ENCODE measurements around the gene HOXA3. TPM values are rescaled to one million over a fixed set of nuclear protein-coding genes. Genes with fewer than 3 reads are reported as not detected.
A peak's percentile ranks its signal among the peaks of the same experiment; 100 is the strongest.

The HOXA3 gene
- total RNA-seq, 1 donor from 2014 or later: 209 TPM

DNA sequence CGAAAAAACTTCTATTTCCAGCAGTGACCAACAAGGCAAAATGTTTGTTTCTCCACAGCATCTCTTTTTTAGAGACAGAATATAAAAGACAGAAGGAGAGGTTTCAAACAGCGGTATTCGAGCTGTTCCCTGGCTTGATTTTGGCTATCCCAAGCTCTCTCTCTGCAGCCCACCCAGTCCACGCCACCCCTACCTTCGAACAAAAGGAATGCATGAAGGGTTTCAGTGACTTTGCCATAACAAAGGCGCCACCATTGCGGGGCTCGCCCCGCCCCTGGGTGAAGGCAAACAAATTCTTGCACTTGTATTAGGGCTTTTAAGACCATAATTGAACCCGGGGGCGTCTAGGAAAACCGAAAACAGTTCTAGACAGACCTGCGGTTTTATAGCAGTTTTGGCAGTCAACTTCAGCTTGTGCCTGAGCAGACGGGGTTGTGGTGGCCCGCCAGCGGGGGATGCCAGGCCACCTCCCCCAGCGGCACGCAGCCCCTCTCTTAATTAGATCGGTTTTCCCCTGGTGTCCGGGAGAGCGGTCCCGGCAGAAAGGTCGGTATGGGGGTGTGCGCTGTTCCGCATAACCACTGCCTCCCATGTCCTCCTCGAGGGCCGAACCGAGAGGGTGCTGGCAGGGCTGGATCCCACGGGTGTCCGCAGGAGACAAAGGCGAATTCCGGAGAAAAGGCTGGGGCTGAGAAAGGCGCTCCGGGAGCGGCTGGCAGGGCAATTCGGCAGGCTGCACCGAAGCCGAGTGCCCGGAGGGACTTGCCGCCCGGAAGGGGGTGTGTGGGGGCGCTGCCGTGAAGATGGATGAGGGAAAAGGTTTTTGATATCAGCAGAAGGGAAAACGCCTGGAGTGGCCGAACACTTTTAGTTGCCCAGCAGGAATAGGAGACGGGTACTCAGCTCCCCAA is 35.3 kb upstream of the HOXA3 start:
- peaks cover 97% of the 10 kb centered on the region for H3K27me3 Mint-ChIP-seq (ENCODE audit: low read depth)
- no peaks in the 10 kb centered on the region for H3K9me3 Mint-ChIP-seq
- peaks cover 59% of the 10 kb centered on the region for H3K4me1 Mint-ChIP-seq
- TF ChIP-seq, protein P1, sequence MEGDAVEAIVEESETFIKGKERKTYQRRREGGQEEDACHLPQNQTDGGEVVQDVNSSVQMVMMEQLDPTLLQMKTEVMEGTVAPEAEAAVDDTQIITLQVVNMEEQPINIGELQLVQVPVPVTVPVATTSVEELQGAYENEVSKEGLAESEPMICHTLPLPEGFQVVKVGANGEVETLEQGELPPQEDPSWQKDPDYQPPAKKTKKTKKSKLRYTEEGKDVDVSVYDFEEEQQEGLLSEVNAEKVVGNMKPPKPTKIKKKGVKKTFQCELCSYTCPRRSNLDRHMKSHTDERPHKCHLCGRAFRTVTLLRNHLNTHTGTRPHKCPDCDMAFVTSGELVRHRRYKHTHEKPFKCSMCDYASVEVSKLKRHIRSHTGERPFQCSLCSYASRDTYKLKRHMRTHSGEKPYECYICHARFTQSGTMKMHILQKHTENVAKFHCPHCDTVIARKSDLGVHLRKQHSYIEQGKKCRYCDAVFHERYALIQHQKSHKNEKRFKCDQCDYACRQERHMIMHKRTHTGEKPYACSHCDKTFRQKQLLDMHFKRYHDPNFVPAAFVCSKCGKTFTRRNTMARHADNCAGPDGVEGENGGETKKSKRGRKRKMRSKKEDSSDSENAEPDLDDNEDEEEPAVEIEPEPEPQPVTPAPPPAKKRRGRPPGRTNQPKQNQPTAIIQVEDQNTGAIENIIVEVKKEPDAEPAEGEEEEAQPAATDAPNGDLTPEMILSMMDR (IDR thresholded peaks at IDR 0.05; ENCODE audit: unreplicated experiment): no peak
- H3K36me3 Mint-ChIP-seq: no peaks in the 10 kb centered on the region
- peak overlapping the region; percentile 95 for H3K27ac Mint-ChIP-seq
- H3K4me3 Mint-ChIP-seq: peak overlapping the region; percentile 61
- DNase-seq (ENCODE audit: low spot score in 2 of 2, unreplicated experiment in 2 of 2): peak in 1 of 2 experiments; percentile 41

GRCh38 chr7:27186668-27187474 is 34.5 kb upstream of the HOXA3 start:
- no peaks in the 10 kb centered on the region for H3K9me3 Mint-ChIP-seq
- H3K4me1 Mint-ChIP-seq: peaks cover 57% of the 10 kb centered on the region
- TF ChIP-seq, protein P1 (IDR thresholded peaks at IDR 0.05; ENCODE audit: unreplicated experiment): no peak
- peak overlapping the region; percentile 73 for H3K4me3 Mint-ChIP-seq
- H3K27ac Mint-ChIP-seq: peak overlapping the region; percentile 95
- H3K27me3 Mint-ChIP-seq (ENCODE audit: low read depth): peaks cover 99% of the 10 kb centered on the region
- DNase-seq (ENCODE audit: low spot score in 2 of 2, unreplicated experiment in 2 of 2): no peak
- no peaks in the 10 kb centered on the region for H3K36me3 Mint-ChIP-seq

GRCh38 chr7:27185854-27186667 is 33.7 kb upstream of the HOXA3 start:
- TF ChIP-seq, protein P1 (IDR thresholded peaks at IDR 0.05; ENCODE audit: unreplicated experiment): no peak
- no peaks in the 10 kb centered on the region for H3K36me3 Mint-ChIP-seq
- peak overlapping the region; percentile 73 for H3K4me3 Mint-ChIP-seq
- peak in 1 of 2 experiments; percentile 46 for DNase-seq (ENCODE audit: low spot score in 2 of 2, unreplicated experiment in 2 of 2)
- peaks cover 56% of the 10 kb centered on the region for H3K4me1 Mint-ChIP-seq
- peaks cover 99% of the 10 kb centered on the region for H3K27me3 Mint-ChIP-seq (ENCODE audit: low read depth)
- no peaks in the 10 kb centered on the region for H3K9me3 Mint-ChIP-seq
- H3K27ac Mint-ChIP-seq: peak overlapping the region; percentile 93

DNA sequence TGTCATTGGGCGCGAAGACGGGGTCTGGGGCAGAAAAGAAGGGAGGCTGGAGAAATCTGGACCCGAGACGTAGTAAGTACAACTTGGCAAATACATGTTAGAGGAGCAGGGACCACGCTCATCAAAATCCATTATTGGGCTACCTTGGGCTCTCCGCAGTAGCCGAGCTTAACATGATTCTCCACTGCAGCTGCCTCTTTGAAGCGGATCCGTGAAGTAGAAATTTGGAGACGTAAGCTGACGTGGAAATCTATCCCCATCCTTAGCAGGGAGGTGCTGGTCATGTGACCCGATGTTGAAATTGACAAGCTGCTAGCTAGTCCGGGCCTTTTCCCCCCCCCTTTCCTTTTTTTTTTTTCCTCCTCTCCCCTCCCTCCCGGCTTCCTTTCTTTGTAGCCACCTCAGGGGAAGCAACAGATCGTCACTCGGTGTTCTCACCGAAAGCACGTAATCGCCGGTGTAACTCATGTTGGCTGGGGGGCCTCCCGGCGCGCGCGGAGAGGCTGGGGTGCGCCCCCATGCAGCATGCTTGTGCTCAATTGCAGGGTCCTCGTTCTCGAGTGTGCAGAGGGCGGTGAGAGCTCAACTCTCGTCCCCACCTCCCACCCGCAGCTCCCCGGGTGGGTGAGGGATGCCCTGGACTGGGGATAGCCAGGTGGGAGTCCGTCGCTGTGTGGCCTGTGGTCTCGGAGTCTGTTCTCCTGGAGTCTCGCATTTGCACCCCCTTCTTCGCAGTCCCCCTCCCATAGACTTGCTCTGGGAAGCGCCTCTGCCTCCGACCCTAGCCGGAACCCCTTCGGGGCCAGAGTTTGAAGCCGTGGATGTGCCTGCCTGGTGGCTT is 32.9 kb upstream of the HOXA3 start, which contains the start of gene HOXA11:
TSS of gene HOXA11 (minus strand) at position 220 of the 841 bp plus-strand sequence. CDS start at position 132, 88 bp downstream.
- peak in 1 of 2 experiments; percentile 39 for DNase-seq (ENCODE audit: low spot score in 2 of 2, unreplicated experiment in 2 of 2)
- Mint-ChIP-seq H3K27me3 (ENCODE audit: low read depth) (peaks cover 99% of the 10 kb centered on the region), H3K4me3 (peak within 1 kb of the TSS; percentile 73), H3K36me3 (no peaks in the 10 kb centered on the region), H3K27ac (peak within 1 kb of the TSS; percentile 93), H3K4me1 (peaks cover 54% of the 10 kb centered on the region), H3K9me3 (no peaks in the 10 kb centered on the region)
- TF ChIP-seq, protein P1 (IDR thresholded peaks at IDR 0.05; ENCODE audit: unreplicated experiment): no peak

Measured in mesothelial cell of epicardium (in vitro differentiated cells).